Left lung (tissue), 10 donors: ENCODE measurements around the gene SCYGR5. TPM values are rescaled to one million over a fixed set of nuclear protein-coding genes. Genes with fewer than 3 reads are reported as not detected.

Experiments
- ATAC-seq: fragments of 200-7000 bp; cut with Tn5 transposase; one replicate; pipeline ENCODE4 v1.9.1; 2020; ENCODE audit warnings: moderate library complexity
- DNase-seq, 4 donors: peaks; one replicate each; pipeline ENCODE4 v3.0.0-alpha.2; 2013 to 2020
- H3K27ac ChIP-seq, 2 donors: fragments of 200-600 bp; sonication (generic) in 1 of 2; one replicate each; pipeline versions ENCODE4 v1.5.0 to v1.8.0; 2020 to 2021
- H3K27me3 ChIP-seq, 2 donors: fragments of 200-600 bp; sonication (generic) in 1 of 2; one replicate each; pipeline versions ENCODE4 v1.5.0 to v1.8.0; 2020 to 2021
- H3K36me3 ChIP-seq, 2 donors: fragments of 200-600 bp; sonication (generic) in 1 of 2; one replicate each; pipeline versions ENCODE4 v1.5.0 to v1.8.0; 2020 to 2021
- H3K4me1 ChIP-seq, 2 donors: fragments of 200-600 bp; one replicate each; pipeline ENCODE4 v1.8.0; 2021
- H3K4me3 ChIP-seq, 2 donors: fragments of 200-600 bp; sonication (generic) in 1 of 2; one replicate each; pipeline versions ENCODE4 v1.5.0 to v1.8.0; 2020 to 2021; ENCODE audit warnings: mild to moderate bottlenecking in 1 of 2
- H3K9me3 ChIP-seq, 2 donors: fragments of 200-600 bp; sonication (generic) in 1 of 2; one replicate each; pipeline versions ENCODE4 v1.5.0 to v1.8.0; 2020 to 2021
- intact Hi-C, 2 donors: fragments of 100-400 bp; cut with DNase I; formaldehyde crosslinking; loops; one replicate each; pipeline versions ENCODE4 v1.11.2 to v1.14.2; 2022
- polyA plus RNA-seq, 6 donors: library from polyadenylated mRNA; unstranded; fragments of 120-200 nt; gene quantifications; one replicate each; pipeline ENCODE4 v1.2.1, GENCODE V29; 2013; ENCODE audit not compliant: insufficient read length in 6 of 6
- total RNA-seq, 2 donors: library from RNA; stranded (reverse); fragmentation: NEBNext Ultra II Directional; extraction: Animal tissue kit (Norgen Biotek cat#: 25700); gene quantifications; one replicate each; pipeline ENCODE4 v1.2.1, GENCODE V29; 2021
- TF ChIP-seq, protein P1 (sequence below), 2 donors: fragments of 200-600 bp; sonication (generic) in 1 of 2; IDR thresholded peaks; one replicate each; pipeline versions ENCODE4 v1.5.0 to v1.8.0; 2021; ENCODE audit warnings: antibody characterized with exemption in 2 of 2
- donor health status: DM: no; HTN: yes; CAD: no.
- donor health status: DM: no; HTN: no; CAD: no.

Gene SCYGR5
- total and polyA plus RNA-seq, 8 donors: not detected

- H3K36me3 ChIP-seq: no peaks in the 10 kb centered on the region
- H3K9me3 ChIP-seq: no peaks in the 10 kb centered on the region
- no peak overlapping the region for H3K27ac ChIP-seq
- no peak overlapping the region for H3K4me3 ChIP-seq
- H3K27me3 ChIP-seq: no peaks in the 10 kb centered on the region
- peaks cover 0 to 6% of the 10 kb centered on the region in 2 donors for H3K4me1 ChIP-seq
- DNase-seq (peak in 1 of 4 donors; percentile 31), ATAC-seq (peak; percentile 51)
- TF ChIP-seq, protein P1, sequence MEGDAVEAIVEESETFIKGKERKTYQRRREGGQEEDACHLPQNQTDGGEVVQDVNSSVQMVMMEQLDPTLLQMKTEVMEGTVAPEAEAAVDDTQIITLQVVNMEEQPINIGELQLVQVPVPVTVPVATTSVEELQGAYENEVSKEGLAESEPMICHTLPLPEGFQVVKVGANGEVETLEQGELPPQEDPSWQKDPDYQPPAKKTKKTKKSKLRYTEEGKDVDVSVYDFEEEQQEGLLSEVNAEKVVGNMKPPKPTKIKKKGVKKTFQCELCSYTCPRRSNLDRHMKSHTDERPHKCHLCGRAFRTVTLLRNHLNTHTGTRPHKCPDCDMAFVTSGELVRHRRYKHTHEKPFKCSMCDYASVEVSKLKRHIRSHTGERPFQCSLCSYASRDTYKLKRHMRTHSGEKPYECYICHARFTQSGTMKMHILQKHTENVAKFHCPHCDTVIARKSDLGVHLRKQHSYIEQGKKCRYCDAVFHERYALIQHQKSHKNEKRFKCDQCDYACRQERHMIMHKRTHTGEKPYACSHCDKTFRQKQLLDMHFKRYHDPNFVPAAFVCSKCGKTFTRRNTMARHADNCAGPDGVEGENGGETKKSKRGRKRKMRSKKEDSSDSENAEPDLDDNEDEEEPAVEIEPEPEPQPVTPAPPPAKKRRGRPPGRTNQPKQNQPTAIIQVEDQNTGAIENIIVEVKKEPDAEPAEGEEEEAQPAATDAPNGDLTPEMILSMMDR (IDR thresholded peaks at IDR 0.05): no peak
- intact Hi-C loops: loop anchor here in 1 of 2 donors (5.0 kb wide), 1 partner anchor 110 kb away; no protein-coding TSS in a partner anchor
These were observed 9.3 kb upstream of the SCYGR5 start for GRCh38 chr2:227657199-227657845.

- Histone ChIP-seq H3K36me3 (no peaks in the 10 kb centered on the region), H3K4me1 (peaks cover 0 to 6% of the 10 kb centered on the region in 2 donors), H3K27ac (no peak overlapping the region), H3K4me3 (no peak overlapping the region), H3K27me3 (no peaks in the 10 kb centered on the region), H3K9me3 (no peaks in the 10 kb centered on the region)
- no peak for DNase-seq
- intact Hi-C loops: no loop called here
- ATAC-seq: no peak
- TF ChIP-seq, protein P1 (IDR thresholded peaks at IDR 0.05): no peak
These were observed 5.5 kb upstream of the SCYGR5 start for GRCh38 chr2:227661025-227661649.

- intact Hi-C loops: no loop called here
- ATAC-seq (no peak), DNase-seq (no peak)
- Histone ChIP-seq H3K9me3 (no peaks in the 10 kb centered on the region), H3K4me3 (no peak overlapping the region), H3K36me3 (no peaks in the 10 kb centered on the region), H3K4me1 (peaks cover 0 to 6% of the 10 kb centered on the region in 2 donors), H3K27ac (no peak overlapping the region), H3K27me3 (no peaks in the 10 kb centered on the region)
- TF ChIP-seq, protein P1 (IDR thresholded peaks at IDR 0.05): no peak
These were observed 4.8 kb upstream of the SCYGR5 start for GRCh38 chr2:227661827-227662226.

DNA sequence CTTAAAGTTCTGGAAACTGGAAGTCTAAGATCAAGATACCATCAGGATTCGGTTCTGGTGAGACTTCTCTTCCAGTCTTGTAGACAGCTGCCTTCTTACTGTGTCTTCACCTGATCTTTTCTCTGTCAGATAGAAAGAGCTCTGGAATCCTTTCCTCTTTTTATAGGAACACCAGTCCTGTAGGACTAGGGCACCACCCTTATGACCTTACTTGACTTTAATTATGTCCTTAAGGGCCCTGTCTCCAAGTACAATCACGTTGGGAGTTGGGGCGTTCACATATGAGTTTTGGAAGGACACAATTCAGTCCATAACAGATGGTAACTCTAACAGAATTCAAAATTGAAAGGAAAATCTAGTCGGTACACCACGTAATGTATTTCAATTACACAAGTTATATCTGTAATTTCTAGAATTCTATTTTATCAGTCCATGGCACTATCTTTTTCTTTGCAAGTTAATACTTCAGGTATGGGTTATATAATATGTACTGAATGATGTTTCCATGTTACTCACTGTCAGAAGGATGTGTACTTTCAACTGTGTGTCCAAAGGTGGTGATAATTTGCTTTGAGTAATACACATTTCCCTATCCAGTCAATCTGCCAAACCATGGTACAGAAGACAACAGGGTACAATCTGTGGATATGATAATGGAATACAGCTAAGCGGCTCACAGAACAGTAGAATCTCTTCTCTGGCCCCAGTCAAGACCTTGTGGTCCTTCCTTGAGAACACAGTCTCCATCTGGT is 1.2 kb upstream of the SCYGR5 start:
- Histone ChIP-seq H3K4me1 (no peaks in the 10 kb centered on the region), H3K27me3 (no peaks in the 10 kb centered on the region), H3K9me3 (no peaks in the 10 kb centered on the region), H3K27ac (no peak overlapping the region), H3K4me3 (no peak overlapping the region), H3K36me3 (no peaks in the 10 kb centered on the region)
- no peak for DNase-seq
- no peak for ATAC-seq
- intact Hi-C loops: no loop called here
- TF ChIP-seq, protein P1 (IDR thresholded peaks at IDR 0.05): no peak
